A673 (cell line): Measurements from ENCODE around the gene CYSRT1. TPM values are rescaled to one million over a fixed set of nuclear protein-coding genes. Genes with fewer than 3 reads are reported as not detected.

Experiments used
- BruUV-seq: library from RNA; stranded (reverse); fragments of 400-500 nt; replicated peaks from 2 replicates; lab custom pipeline; 2021; lab: Mats Ljungman, UMichigan
- CTCF ChIA-PET: fragments of 300-600 bp; sonication (Branson Sonifier 250); formaldehyde crosslinking; loops from one replicate; lab custom pipeline; 2022; ENCODE audit warnings: antibody characterized with exemption; lab: Charles Lee
- POLR2A ChIA-PET: fragments of 300-600 bp; sonication (Branson Sonifier 250); formaldehyde crosslinking; loops from one replicate; lab custom pipeline; 2022; ENCODE audit warnings: antibody characterized with exemption; ENCODE audit not compliant: low non-redundant PET; lab: Charles Lee
- DNase-seq: peaks from one replicate; pipeline ENCODE4 v3.0.0-alpha.2; 2015; ENCODE audit warnings: low spot score
- H3K27ac ChIP-seq: fragments of 200-600 bp; sonication (generic); 2 replicates; pipeline ENCODE4 v1.5.1; 2016; ENCODE audit warnings: mixed run types, low read depth, mild to moderate bottlenecking, mixed read lengths, antibody characterized with exemption, low read length; ENCODE audit not compliant: poor library complexity, severe bottlenecking
- H3K27me3 ChIP-seq: fragments of 200-600 bp; sonication (generic); replicated peaks from 2 replicates; pipeline ENCODE4 v1.6.1; 2017; ENCODE audit warnings: mixed run types, low read depth, mild to moderate bottlenecking, mixed read lengths, antibody characterized with exemption, low read length; ENCODE audit not compliant: insufficient read depth, poor library complexity
- H3K36me3 ChIP-seq: fragments of 200-600 bp; sonication (generic); 2 replicates; pipeline ENCODE4 v1.6.1; 2016; ENCODE audit warnings: mixed run types, mild to moderate bottlenecking, mixed read lengths, antibody characterized with exemption, low read length; ENCODE audit not compliant: insufficient read depth, poor library complexity, severe bottlenecking
- H3K4me1 ChIP-seq: fragments of 200-600 bp; sonication (generic); 2 replicates; pipeline ENCODE4 v1.6.1; 2017; ENCODE audit warnings: mixed run types, mild to moderate bottlenecking, mixed read lengths, antibody characterized with exemption, low read length; ENCODE audit not compliant: insufficient read depth, poor library complexity, severe bottlenecking
- H3K4me3 ChIP-seq: fragments of 200-600 bp; sonication (generic); 2 replicates; pipeline ENCODE4 v1.5.1; 2016; ENCODE audit warnings: low read depth, mixed run types, mild to moderate bottlenecking, mixed read lengths, low read length; ENCODE audit not compliant: poor library complexity, severe bottlenecking
- H3K9me3 ChIP-seq: fragments of 200-600 bp; sonication (generic); 2 replicates; pipeline ENCODE4 v1.6.1; 2016; ENCODE audit warnings: mixed run types, low read depth, mild to moderate bottlenecking, mixed read lengths, antibody characterized with exemption, low read length; ENCODE audit not compliant: poor library complexity, severe bottlenecking
- CTCF ChIP-seq: fragments of 300-800, 200-600 bp; sonication (generic); conservative IDR thresholded peaks from 2 replicates; pipeline ENCODE4 v1.5.1; 2017; ENCODE audit warnings: low read depth, mild to moderate bottlenecking, antibody characterized with exemption, low read length, moderate library complexity, mixed read lengths
- EZH2 ChIP-seq: fragments of 200-600 bp; sonication (generic); IDR thresholded peaks from 2 replicates; pipeline ENCODE4 v1.6.1; 2017; ENCODE audit warnings: borderline replicate concordance, low read depth, mild to moderate bottlenecking, mixed read lengths, antibody characterized with exemption, low read length; ENCODE audit not compliant: poor library complexity, severe bottlenecking
- intact Hi-C: fragments of 100-400 bp; cut with micrococcal nuclease; formaldehyde crosslinking; loops from one replicate; pipeline ENCODE4 v1.10.0; 2022; ENCODE audit not compliant: unreplicated experiment
- total RNA-seq: library from RNA; stranded (reverse); gene quantifications from 2 replicates; pipeline ENCODE4 v1.2.3, GENCODE V29; 2021

CYSRT1 gene
- total RNA-seq, 1 experiment from 2014 or later = 0.37 TPM

GRCh38 chr9:137191691-137192447, 33.1 kb upstream of the CYSRT1 start:
- CTCF ChIA-PET = no interaction called here
- intact Hi-C loops = no loop called here
- no peak for TF ChIP-seq CTCF
- TF ChIP-seq EZH2 = no peak
- Histone ChIP-seq H3K9me3 (no peaks in the 10 kb centered on the region), H3K4me1 (peaks cover 10% of the 10 kb centered on the region), H3K27me3 (no peaks in the 10 kb centered on the region), H3K27ac (no peak overlapping the region), H3K4me3 (no peak overlapping the region), H3K36me3 (peaks cover 2% of the 10 kb centered on the region)
- BruUV-seq = no TSS peak
- no peak for DNase-seq
- POLR2A ChIA-PET = interaction anchor here (0.7 kb wide), 1 partner anchor 126 kb away, joined by 3 read pairs; no protein-coding TSS in a partner anchor

- Histone ChIP-seq H3K4me1 (peaks cover 5% of the 10 kb centered on the region), H3K27ac (no peak overlapping the region), H3K27me3 (no peaks in the 10 kb centered on the region), H3K9me3 (no peaks in the 10 kb centered on the region), H3K36me3 (peaks cover 2% of the 10 kb centered on the region), H3K4me3 (no peak overlapping the region)
- CTCF ChIA-PET = no interaction called here
- POLR2A ChIA-PET = interaction anchor here (0.7 kb wide), 1 partner anchor 126 kb away, joined by 3 read pairs; no protein-coding TSS in a partner anchor
- intact Hi-C loops = no loop called here
- DNase-seq = no peak
- TF ChIP-seq EZH2 = no peak
- no peak for TF ChIP-seq CTCF
- no TSS peak for BruUV-seq
Observed at GRCh38 chr9:137192448-137192780, 32.6 kb upstream of the CYSRT1 start.

- POLR2A ChIA-PET = no interaction called here
Observed at GRCh38 chr9:137192859-137193258, 32.1 kb upstream of the CYSRT1 start.

More at GRCh38 chr9:137192859-137193258, 32.1 kb upstream of the CYSRT1 start:
- no TSS peak for BruUV-seq
- no peak overlapping the region for H3K27ac ChIP-seq
- H3K27me3 ChIP-seq = no peaks in the 10 kb centered on the region
- no peak for DNase-seq
- intact Hi-C loops = no loop called here
- CTCF ChIA-PET = no interaction called here
- H3K4me1 ChIP-seq = peaks cover 4% of the 10 kb centered on the region
- H3K9me3 ChIP-seq = no peaks in the 10 kb centered on the region
- no peak for TF ChIP-seq EZH2
- TF ChIP-seq CTCF = no peak
- no peak overlapping the region for H3K4me3 ChIP-seq
- peaks cover 2% of the 10 kb centered on the region for H3K36me3 ChIP-seq
